Measurements from ENCODE around the gene PRRT2.

DNA sequence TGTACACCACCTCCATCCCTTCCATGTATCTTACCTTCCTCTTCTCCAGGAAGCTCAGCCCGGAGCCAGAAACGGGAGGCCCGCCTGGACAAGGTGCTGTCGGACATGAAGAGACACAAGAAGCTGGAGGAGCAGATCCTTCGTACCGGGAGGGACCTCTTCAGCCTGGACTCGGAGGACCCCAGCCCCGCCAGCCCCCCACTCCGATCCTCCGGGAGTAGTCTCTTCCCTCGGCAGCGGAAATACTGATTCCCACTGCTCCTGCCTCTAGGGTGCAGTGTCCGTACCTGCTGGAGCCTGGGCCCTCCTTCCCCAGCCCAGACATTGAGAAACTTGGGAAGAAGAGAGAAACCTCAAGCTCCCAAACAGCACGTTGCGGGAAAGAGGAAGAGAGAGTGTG is 7.5 kb downstream of the PRRT2 start:
- TF ChIP-seq POLR2AphosphoS5 (IDR thresholded peaks at IDR 0.05; ENCODE audit: borderline replicate concordance, low read depth, low read length) (no peak), EZH2 (IDR thresholded peaks at IDR 0.05) (no peak), FOXP2 (optimal IDR thresholded peaks at IDR 0.05; ENCODE audit: control extremely low read depth, extremely low read length, insufficient read depth) (no peak)
